Ascending aorta (tissue), 2 donors: ENCODE results near the gene GNLY. TPM values are rescaled to one million over a fixed set of nuclear protein-coding genes. Genes with fewer than 3 reads are reported as not detected.
"Not testable (repeated sequence)": the region's sequence is repeated elsewhere in the genome, so short reads cannot be mapped to it uniquely, and the experiment has no call there.

Source experiments
- DNase-seq, 2 donors: peaks; one replicate each; pipeline ENCODE4 v3.0.0-alpha.2; 2019; ENCODE audit warnings: low spot score in 2 of 2
- H3K27ac ChIP-seq, 2 donors: fragments of 200-600 bp; sonication (generic); one replicate each; pipeline ENCODE4 v1.5.1; 2016 to 2017; ENCODE audit warnings: mild to moderate bottlenecking in 1 of 2
- H3K27me3 ChIP-seq: fragments of 200-600 bp; sonication (generic); one replicate; pipeline ENCODE4 v1.5.1; 2017
- H3K36me3 ChIP-seq, 2 donors: fragments of 200-600 bp; sonication (generic); one replicate each; pipeline ENCODE4 v1.5.1; 2016
- H3K4me1 ChIP-seq, 2 donors: fragments of 200-600 bp; sonication (generic); one replicate each; pipeline ENCODE4 v1.5.1; 2016 to 2017; ENCODE audit warnings: mild to moderate bottlenecking in 1 of 2
- H3K4me3 ChIP-seq, 2 donors: fragments of 200-600 bp; sonication (generic); one replicate each; pipeline ENCODE4 v1.5.1; 2016 to 2017; ENCODE audit warnings: mild to moderate bottlenecking in 1 of 2
- H3K9me3 ChIP-seq, 2 donors: fragments of 200-600 bp; sonication (generic); one replicate each; pipeline ENCODE4 v1.5.1; 2016
- intact Hi-C: fragments of 100-400 bp; cut with DNase I; formaldehyde crosslinking; loops from one replicate; pipeline ENCODE4 v1.15.1; 2023
- total RNA-seq: library from RNA; depleted of rRNA; stranded (reverse); fragments of >200 nt; gene quantifications from one replicate; pipeline ENCODE4 v1.1.0, GENCODE V29; 2016
- TF ChIP-seq, protein P1 (sequence below), 3 experiments: fragments of 200-600 bp in 2 of 3; fragments of 450-650 bp in 1 of 3; sonication (generic) in 2 of 3; IDR thresholded peaks; one replicate each; pipeline ENCODE4 v1.5.1; 2016 to 2019; ENCODE audit warnings: antibody characterized with exemption in 3 of 3, mild to moderate bottlenecking in 1 of 3, moderate library complexity in 1 of 3

Gene GNLY
- total RNA-seq, 1 donor from 2014 or later: not detected

DNA sequence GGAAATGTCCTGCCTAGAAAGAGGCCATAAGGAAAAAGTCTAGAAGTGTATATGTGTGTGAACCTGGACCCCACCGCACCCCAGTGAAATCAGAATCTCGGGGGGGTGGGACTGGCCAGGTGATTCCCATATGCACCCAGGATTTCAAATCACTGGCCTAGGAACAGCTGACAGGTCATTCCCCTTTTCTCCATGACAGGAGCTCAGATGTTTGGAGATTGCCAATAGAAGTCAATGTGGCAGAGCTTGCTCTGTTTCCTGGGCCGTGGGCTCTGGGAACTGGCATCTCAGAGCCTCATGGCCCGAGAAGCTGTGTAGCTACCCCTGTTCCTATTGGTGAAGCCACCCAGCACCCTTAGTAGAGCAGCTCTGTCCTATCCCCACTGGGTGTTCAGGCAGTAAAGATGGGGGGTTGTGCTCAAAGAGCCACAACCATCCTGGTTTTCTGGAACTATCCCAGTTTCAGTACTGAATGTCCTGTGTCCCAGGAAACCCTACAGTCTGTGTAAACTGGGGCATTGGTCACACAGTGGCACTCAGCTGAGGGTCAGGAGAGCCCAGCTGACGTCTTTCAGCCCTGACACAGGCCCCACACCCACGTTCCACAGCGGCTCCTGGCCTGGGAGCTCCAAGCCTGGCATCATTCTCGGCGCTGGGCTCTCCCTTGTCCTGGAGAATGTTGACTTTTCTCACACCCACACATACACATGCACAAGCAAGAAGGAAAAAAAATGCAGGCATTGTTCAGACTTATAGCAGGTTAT, 18.9 kb downstream of the GNLY start:
- no peaks in the 10 kb centered on the region for H3K9me3 ChIP-seq
- H3K4me1 ChIP-seq: peaks cover 0 to 9% of the 10 kb centered on the region in 2 donors
- peak overlapping the region; percentile 65 to 71 for H3K27ac ChIP-seq
- no peaks in the 10 kb centered on the region for H3K36me3 ChIP-seq
- TF ChIP-seq, protein P1, sequence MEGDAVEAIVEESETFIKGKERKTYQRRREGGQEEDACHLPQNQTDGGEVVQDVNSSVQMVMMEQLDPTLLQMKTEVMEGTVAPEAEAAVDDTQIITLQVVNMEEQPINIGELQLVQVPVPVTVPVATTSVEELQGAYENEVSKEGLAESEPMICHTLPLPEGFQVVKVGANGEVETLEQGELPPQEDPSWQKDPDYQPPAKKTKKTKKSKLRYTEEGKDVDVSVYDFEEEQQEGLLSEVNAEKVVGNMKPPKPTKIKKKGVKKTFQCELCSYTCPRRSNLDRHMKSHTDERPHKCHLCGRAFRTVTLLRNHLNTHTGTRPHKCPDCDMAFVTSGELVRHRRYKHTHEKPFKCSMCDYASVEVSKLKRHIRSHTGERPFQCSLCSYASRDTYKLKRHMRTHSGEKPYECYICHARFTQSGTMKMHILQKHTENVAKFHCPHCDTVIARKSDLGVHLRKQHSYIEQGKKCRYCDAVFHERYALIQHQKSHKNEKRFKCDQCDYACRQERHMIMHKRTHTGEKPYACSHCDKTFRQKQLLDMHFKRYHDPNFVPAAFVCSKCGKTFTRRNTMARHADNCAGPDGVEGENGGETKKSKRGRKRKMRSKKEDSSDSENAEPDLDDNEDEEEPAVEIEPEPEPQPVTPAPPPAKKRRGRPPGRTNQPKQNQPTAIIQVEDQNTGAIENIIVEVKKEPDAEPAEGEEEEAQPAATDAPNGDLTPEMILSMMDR (IDR thresholded peaks at IDR 0.05): no peak
- intact Hi-C loops: no loop called here
- peak in 1 of 2 donors; percentile 79 for DNase-seq
- no peak overlapping the region for H3K4me3 ChIP-seq
- no peaks in the 10 kb centered on the region for H3K27me3 ChIP-seq

DNA sequence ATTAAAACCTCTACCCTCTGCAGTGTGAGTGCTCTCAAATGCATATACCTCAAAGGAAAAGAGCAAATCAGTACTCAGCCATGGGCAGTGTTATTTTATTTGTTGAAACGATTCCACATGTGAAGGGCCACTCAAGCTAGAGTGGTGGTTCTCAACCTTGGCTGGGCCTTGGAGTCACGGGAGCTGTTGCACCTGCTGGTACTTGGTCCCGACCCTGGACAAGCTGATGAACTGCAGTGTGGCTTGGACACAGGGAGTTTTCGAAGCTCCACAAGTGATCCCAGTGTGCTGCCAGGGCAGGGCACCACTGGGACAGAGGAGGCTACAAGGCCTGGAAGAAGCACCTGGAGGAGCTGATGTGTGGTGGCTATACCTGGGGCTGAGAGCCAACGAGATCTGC, 19.7 kb downstream of the GNLY start:
- Histone ChIP-seq H3K9me3 (no peaks in the 10 kb centered on the region), H3K27me3 (no peaks in the 10 kb centered on the region), H3K36me3 (no peaks in the 10 kb centered on the region), H3K4me3 (no peak overlapping the region), H3K27ac (peak overlapping the region in 1 of 2 donors; percentile 71), H3K4me1 (peaks cover 0 to 9% of the 10 kb centered on the region in 2 donors)
- no peak for DNase-seq
- intact Hi-C loops: no loop called here
- TF ChIP-seq, protein P1 (IDR thresholded peaks at IDR 0.05): no peak

DNA sequence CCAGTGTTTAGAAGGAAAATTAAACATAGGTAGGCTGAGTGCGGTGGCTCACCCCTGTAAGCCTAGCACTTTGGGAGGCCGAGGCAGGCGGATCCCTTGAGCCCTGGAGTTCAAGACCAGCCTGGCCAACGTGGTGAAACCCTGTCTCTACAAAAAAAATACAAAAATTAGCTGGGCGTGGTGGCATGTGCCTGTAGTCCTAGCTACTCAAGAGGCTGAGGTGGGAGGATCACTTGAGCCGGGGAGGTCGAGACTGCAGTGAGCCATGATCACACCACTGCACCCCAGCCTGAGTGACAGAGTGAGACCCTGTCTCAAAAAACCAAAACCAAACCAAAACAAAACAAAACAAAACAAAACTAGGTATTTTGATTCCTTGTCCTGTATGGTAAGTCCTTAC, 20.3 kb downstream of the GNLY start:
- H3K27ac ChIP-seq, H3K4me1 ChIP-seq, H3K4me3 ChIP-seq, intact Hi-C loops, H3K36me3 ChIP-seq, DNase-seq, H3K9me3 ChIP-seq, H3K27me3 ChIP-seq: not testable (repeated sequence)

DNA sequence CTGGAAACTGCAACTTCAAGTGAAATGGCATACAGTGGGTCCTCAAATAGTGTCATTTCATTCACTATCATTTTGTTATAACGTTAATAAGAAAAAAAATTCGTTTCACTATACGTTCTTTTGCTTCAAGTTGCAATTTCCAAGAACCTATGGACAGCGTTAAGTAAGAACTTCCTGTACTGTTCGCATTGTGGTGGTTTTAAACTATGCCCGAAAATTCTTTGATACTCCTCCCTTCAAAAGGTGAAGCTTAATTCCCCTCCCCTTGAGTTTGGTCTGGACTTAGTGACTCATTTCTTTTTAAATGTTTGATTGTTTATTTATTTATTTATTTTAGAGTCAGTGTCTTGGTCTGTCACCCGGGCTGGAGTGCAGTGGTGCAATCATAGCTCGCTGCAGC, 20.7 kb downstream of the GNLY start:
- Histone ChIP-seq H3K9me3 (no peaks in the 10 kb centered on the region), H3K27me3 (no peaks in the 10 kb centered on the region), H3K27ac (no peak overlapping the region), H3K4me1 (peaks cover 0 to 9% of the 10 kb centered on the region in 2 donors), H3K4me3 (no peak overlapping the region), H3K36me3 (no peaks in the 10 kb centered on the region)
- no peak for DNase-seq
- intact Hi-C loops: no loop called here
- TF ChIP-seq, protein P1 (IDR thresholded peaks at IDR 0.05): no peak

DNA sequence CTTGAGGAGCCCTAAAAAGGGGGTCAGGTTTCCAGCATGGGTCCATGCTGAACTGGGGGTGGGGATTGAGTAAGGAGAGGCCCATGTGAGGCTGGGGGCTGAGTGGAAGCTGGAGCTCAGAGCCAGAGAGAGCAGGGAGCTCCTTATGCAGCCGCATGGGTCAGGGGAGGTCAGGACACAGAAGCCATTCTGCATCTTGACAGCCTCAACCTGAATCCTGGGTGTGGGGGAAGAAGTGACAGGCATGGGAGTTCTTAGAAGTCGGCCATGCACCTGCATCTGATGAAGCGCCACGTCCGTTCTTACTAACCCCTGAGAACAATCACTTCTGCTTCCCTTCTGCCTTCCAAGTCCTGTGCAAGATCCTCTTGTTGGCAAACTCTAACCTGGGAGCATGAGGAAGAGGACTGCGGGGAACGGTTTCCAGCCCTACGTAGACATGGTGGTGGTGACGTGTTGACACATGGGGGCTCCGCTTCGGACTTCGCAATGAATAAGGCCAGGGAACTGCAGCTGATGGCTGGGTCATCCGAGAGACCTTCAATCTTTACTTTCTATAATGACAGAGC, 22.3 kb downstream of the GNLY start:
- H3K9me3 ChIP-seq: no peaks in the 10 kb centered on the region
- intact Hi-C loops: no loop called here
- peaks cover 0 to 9% of the 10 kb centered on the region in 2 donors for H3K4me1 ChIP-seq
- peak in 1 of 2 donors; percentile 56 for DNase-seq
- no peaks in the 10 kb centered on the region for H3K36me3 ChIP-seq
- TF ChIP-seq, protein P1 (IDR thresholded peaks at IDR 0.05): no peak
- H3K4me3 ChIP-seq: no peak overlapping the region
- H3K27ac ChIP-seq: no peak overlapping the region
- H3K27me3 ChIP-seq: no peaks in the 10 kb centered on the region

DNA sequence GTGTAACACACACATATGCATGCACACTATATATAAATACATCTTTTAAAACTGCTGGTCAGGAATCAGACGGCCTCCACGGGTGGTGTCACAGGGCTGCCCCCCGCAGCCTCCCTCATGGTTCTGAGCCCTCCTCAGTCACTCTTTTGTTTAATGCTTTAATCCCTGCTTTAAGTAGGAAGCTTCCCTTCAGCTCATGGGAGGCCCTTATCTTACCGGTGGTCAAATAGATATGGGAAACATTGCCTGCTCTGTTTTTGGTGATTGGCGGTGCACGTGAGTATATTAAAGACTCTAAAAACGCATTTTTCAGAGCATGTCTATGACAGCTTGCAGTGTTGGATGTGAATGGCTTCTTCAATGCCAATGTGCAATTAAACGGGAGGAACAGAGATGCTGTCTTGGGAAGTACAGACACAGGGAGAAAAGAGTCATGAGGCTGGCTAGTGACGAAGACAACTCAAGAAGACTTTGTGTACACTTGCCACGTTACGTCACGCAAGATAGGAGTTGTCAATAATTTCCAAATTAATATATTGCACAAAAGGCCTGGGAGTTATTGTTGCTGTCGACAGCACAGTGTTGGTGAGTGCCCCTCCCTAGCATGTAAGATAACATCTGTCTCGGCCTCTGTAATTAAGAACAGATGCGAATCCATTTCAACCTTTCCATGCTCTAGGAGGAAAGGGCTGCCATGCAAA, 23.3 kb downstream of the GNLY start:
- intact Hi-C loops: no loop called here
- H3K27me3 ChIP-seq: no peaks in the 10 kb centered on the region
- no peak overlapping the region for H3K4me3 ChIP-seq
- peaks cover 0 to 9% of the 10 kb centered on the region in 2 donors for H3K4me1 ChIP-seq
- no peak overlapping the region for H3K27ac ChIP-seq
- TF ChIP-seq, protein P1 (IDR thresholded peaks at IDR 0.05): no peak
- no peaks in the 10 kb centered on the region for H3K9me3 ChIP-seq
- H3K36me3 ChIP-seq: no peaks in the 10 kb centered on the region
- DNase-seq: no peak
